ENCODE measurements around the gene NPB. TPM values are rescaled to one million over a fixed set of nuclear protein-coding genes. Genes with fewer than 3 reads are reported as not detected.
"Not testable (repeated sequence)": the region's sequence is repeated elsewhere in the genome, so short reads cannot be mapped to it uniquely, and the experiment has no call there.

NPB gene
- total RNA-seq, 1 experiment from 2014 or later: 2.4 TPM

- DNase-seq (ENCODE audit: low spot score): no peak
These were observed 9.9 kb downstream of the NPB start for GRCh38 chr17:81911969-81912368.

DNA sequence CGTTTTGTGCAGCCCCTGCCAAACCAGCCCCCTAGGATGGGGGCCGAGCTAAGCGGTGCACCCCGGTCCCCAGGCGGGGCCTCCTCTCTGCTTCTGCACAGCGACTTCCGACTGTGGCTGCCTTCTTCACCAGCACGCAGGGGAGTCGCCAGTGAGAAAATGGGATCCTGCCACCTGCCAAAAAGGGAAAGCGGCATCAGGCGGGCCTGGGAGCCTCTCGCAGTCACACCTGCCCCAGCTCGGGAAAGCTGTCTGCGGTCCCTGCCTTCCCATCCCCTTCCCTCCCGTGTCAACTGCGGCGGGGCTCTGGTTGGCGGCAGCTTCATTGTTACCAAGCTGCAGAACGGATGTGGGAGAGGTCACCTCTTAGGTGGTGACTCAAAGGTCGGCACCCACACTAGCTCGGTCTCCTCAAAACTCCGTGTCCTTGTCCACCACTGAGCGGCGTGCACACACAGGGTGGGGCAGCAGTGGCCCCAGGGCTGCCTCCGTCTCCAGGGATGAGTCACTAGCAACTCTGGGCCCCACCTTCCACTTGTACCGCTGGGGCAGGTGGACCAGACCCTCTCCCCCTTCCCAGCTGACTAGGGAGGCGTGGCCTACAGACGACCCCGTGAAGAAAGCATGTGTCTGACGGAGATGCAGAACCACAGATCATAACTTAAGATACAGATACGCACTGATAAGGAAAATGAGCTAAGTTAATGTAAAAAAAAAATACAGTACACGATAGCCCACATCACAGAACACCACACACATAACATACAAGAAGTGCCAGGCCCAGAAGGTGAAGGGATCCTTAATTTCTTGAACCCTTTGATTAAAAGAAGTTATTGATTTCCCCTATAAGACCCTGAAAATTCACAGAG lies 10.6 kb downstream of the NPB start:
- peak; percentile 88 for DNase-seq (ENCODE audit: low spot score)

- no peak for DNase-seq (ENCODE audit: low spot score)
These were observed 11.5 kb downstream of the NPB start for GRCh38 chr17:81913394-81914102.

GRCh38 chr17:81914103-81914850 lies 12.2 kb downstream of the NPB start:
- no peak for DNase-seq (ENCODE audit: low spot score)

DNA sequence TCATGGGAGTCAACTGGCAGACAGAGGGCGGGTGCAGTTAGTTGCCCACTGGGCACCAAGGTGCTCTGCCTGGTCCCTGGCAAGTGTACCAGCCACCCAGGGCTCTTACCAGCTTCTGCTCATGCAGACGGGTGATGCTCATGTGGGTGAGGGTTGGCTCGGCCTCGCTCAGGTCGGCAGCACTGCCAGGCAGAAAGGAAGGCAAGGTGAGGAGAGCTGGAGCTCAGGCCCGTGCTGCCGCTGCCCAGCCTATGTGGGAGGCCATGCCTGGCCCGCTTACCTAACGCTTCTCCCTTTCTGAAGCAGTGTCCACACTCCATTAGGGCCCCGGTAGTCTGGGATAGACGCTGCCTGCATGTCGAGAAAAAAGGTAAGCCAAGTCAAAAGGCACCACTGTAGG lies 13.3 kb downstream of the NPB start:
- DNase-seq (ENCODE audit: low spot score): no peak

GRCh38 chr17:81916234-81917001 lies 14.4 kb downstream of the NPB start:
- peak; percentile 61 for DNase-seq (ENCODE audit: low spot score)

DNA sequence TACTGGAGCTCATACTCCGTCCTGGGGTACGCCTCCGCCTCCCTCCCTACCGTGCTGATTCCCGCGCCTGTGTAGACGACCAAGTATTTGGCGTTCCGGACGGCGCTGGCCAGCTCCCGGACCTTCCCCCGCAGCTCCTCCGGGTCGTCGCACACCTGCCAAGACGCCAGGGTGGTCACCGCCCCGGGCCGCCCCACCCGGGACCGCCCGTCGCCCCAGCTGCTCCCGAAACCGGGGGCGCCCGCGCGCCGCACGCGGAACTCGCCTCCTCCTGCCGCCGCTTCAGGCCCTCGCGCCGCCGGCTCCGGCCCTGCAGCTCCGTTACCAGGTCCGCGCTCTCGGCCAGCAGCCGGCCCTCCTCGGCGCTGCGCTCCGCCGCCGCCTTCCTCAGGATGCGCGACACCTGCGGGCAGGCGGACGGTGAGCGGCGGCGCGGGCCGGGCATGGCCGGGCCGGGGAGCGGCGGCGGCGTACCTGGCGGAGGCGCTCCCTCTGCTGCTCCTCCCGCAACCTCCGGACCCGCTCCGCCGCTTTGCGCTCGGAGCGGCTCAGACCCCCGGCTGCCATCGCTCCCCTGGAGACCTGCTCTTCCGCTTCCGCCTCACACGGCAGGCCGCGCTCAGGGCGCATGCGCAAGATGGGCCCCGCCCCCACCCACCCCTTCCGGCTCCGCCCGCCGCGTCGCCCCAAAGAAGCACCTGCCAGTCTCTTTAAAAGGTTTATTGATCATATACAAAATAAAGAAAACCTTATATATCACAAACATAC lies 15.7 kb downstream of the NPB start, which contains the start of gene SIRT7:
Gene SIRT7 (minus strand): TSS at position 612 of the 768 bp plus-strand sequence. CDS start 45 bp downstream, at position 567.
- peak; percentile 91 for DNase-seq (ENCODE audit: low spot score)

DNA sequence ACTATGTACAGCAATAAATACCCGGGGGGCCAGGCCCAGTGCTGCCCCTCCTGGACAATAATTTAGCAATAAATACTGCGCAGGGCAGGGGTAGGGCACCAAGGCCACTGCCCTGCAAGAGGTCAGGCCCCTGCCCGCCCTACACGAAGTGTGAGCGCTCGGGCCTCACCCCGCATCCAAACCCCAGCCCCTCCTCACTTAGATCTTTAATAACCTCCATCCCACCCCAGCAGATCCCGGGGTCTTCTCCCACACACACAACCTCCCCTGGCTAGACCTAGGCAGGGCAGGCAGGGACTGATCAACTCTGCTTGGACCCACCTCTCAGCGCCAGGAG lies 16.3 kb downstream of the NPB start:
- DNase-seq (ENCODE audit: low spot score): not testable (repeated sequence)

GRCh38 chr17:81918832-81919545 lies 17.0 kb downstream of the NPB start:
- peak; percentile 54 for DNase-seq (ENCODE audit: low spot score)

GRCh38 chr17:81920612-81921536 lies 18.8 kb downstream of the NPB start:
- no peak for DNase-seq (ENCODE audit: low spot score)

GRCh38 chr17:81921537-81921862 lies 19.5 kb downstream of the NPB start:
- DNase-seq (ENCODE audit: low spot score): no peak

GRCh38 chr17:81921996-81922565 lies 20.0 kb downstream of the NPB start:
- DNase-seq (ENCODE audit: low spot score): no peak

GRCh38 chr17:81922566-81923301 lies 20.7 kb downstream of the NPB start:
- no peak for DNase-seq (ENCODE audit: low spot score)

- DNase-seq (ENCODE audit: low spot score): peak; percentile 89
These were observed 21.5 kb downstream of the NPB start for GRCh38 chr17:81923302-81924260.

DNA sequence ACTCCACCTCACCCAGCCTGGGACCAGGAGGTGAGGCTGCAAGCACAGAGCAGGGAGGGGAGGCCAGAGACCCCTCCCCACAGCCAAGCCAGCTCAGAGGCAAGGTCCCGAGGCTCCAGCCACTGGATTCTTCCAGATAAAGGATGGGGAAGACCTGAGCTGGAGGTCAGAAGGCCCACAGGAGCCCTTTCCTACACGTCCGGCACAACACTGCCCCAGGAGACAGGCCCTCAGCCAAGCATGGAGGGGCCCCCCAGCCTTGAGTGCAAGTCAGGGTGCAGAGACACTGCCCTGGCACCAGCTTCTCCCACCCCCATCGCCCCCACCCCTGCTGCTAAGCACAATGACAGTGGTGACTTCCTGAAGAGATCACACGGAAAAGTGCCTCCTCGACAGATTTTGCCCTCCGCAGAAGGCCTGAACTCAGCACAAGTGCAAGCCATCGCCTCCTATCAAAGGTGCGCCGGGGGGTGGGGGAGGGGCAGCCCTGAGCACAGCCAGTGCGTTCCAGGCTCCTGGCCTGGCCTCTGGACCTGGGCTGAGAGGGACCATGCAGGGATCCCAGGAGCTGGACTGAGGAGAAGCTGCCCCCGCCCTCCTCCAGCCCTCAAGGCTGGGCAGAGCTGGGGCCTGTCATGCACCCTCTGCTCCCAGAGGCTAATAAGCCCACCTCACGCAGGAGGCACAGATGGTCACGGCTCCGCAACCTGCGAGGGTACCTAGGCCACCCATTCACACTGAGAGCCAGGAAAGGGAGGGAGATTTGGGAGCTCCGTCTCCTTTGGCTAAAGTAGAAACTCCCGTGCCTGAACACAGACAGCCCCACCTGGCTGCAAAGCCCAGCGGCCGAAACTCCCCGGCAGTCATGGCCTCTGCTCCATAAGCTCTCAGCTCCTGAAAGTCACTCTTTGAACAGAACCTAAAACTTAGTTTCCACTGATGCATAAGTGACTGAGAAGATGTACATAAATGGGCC lies 22.8 kb downstream of the NPB start:
- DNase-seq (ENCODE audit: low spot score): peak; percentile 39

Data from HT-29 (cell line).